ENCODE measurements around the gene TMIE.

TMIE gene

GRCh38 chr3:46662771-46663551 is 38.2 kb upstream of the TMIE start:
- Histone ChIP-seq H3K36me3 (replicated peaks; ENCODE audit: low read depth, low read length) (no peaks in the 10 kb centered on the region), H3K4me3 (ENCODE audit: low read length) (no peak overlapping the region), H3K27me3 (ENCODE audit: low read depth, low read length) (0 out of 2 replicates have a peak, but pooled peaks cover 19% of the 10 kb centered on the region), H2AFZ (ENCODE audit: low read depth, low read length) (no peak overlapping the region), H4K20me1 (ENCODE audit: insufficient read depth, low read length) (no peaks in the 10 kb centered on the region), H3K27ac (ENCODE audit: low read length) (no peak overlapping the region), H3K9me3 (ENCODE audit: insufficient read depth, low read length) (no peaks in the 10 kb centered on the region), H3K79me2 (ENCODE audit: low read length) (no peaks in the 10 kb centered on the region), H3K4me1 (ENCODE audit: low read length) (no peaks in the 10 kb centered on the region), H3K4me2 (ENCODE audit: low read length) (no peak overlapping the region), H3K9ac (ENCODE audit: low read length) (no peak overlapping the region)
- TF ChIP-seq CTCF (IDR thresholded peaks at IDR 0.05; ENCODE audit: low read depth, low read length) (no peak), EZH2phosphoT487 (IDR thresholded peaks at IDR 0.05; ENCODE audit: low read depth) (no peak)

GRCh38 chr3:46663591-46664135 is 37.5 kb upstream of the TMIE start:
- no peak overlapping the region for H3K4me3 ChIP-seq (ENCODE audit: low read length)
- H3K4me1 ChIP-seq (ENCODE audit: low read length) = no peaks in the 10 kb centered on the region
- H3K36me3 ChIP-seq (replicated peaks; ENCODE audit: low read depth, low read length) = no peaks in the 10 kb centered on the region
- no peak overlapping the region for H3K27ac ChIP-seq (ENCODE audit: low read length)
- TF ChIP-seq CTCF (IDR thresholded peaks at IDR 0.05; ENCODE audit: low read depth, low read length) (peak; percentile 59), EZH2phosphoT487 (IDR thresholded peaks at IDR 0.05; ENCODE audit: low read depth) (no peak)
- H4K20me1 ChIP-seq (ENCODE audit: insufficient read depth, low read length) = no peaks in the 10 kb centered on the region
- no peak overlapping the region for H3K4me2 ChIP-seq (ENCODE audit: low read length)
- H2AFZ ChIP-seq (ENCODE audit: low read depth, low read length) = no peak overlapping the region
- H3K27me3 ChIP-seq (ENCODE audit: low read depth, low read length) = 0 out of 2 replicates have a peak, but pooled peaks cover 19% of the 10 kb centered on the region
- no peaks in the 10 kb centered on the region for H3K79me2 ChIP-seq (ENCODE audit: low read length)
- H3K9me3 ChIP-seq (ENCODE audit: insufficient read depth, low read length) = no peaks in the 10 kb centered on the region
- H3K9ac ChIP-seq (ENCODE audit: low read length) = no peak overlapping the region

- no peaks in the 10 kb centered on the region for H3K9me3 ChIP-seq (ENCODE audit: insufficient read depth, low read length)
- H4K20me1 ChIP-seq (ENCODE audit: insufficient read depth, low read length) = no peaks in the 10 kb centered on the region
- no peak overlapping the region for H3K9ac ChIP-seq (ENCODE audit: low read length)
- no peak overlapping the region for H2AFZ ChIP-seq (ENCODE audit: low read depth, low read length)
- no peak overlapping the region for H3K4me2 ChIP-seq (ENCODE audit: low read length)
- 0 out of 2 replicates have a peak, but pooled peaks cover 19% of the 10 kb centered on the region for H3K27me3 ChIP-seq (ENCODE audit: low read depth, low read length)
- H3K27ac ChIP-seq (ENCODE audit: low read length) = no peak overlapping the region
- TF ChIP-seq EZH2phosphoT487 (IDR thresholded peaks at IDR 0.05; ENCODE audit: low read depth) = no peak
- no peaks in the 10 kb centered on the region for H3K4me1 ChIP-seq (ENCODE audit: low read length)
- H3K79me2 ChIP-seq (ENCODE audit: low read length) = no peaks in the 10 kb centered on the region
- H3K4me3 ChIP-seq (ENCODE audit: low read length) = no peak overlapping the region
- H3K36me3 ChIP-seq (replicated peaks; ENCODE audit: low read depth, low read length) = no peaks in the 10 kb centered on the region
These were observed 36.8 kb upstream of the TMIE start for GRCh38 chr3:46664188-46664970.

- TF ChIP-seq EZH2phosphoT487 (IDR thresholded peaks at IDR 0.05; ENCODE audit: low read depth) (no peak), CTCF (IDR thresholded peaks at IDR 0.05; ENCODE audit: low read depth, low read length) (no peak)
- no peak overlapping the region for H3K4me3 ChIP-seq (ENCODE audit: low read length)
- H3K27ac ChIP-seq (ENCODE audit: low read length) = no peak overlapping the region
- no peak overlapping the region for H3K9ac ChIP-seq (ENCODE audit: low read length)
- no peaks in the 10 kb centered on the region for H3K4me1 ChIP-seq (ENCODE audit: low read length)
- H4K20me1 ChIP-seq (ENCODE audit: insufficient read depth, low read length) = no peaks in the 10 kb centered on the region
- no peaks in the 10 kb centered on the region for H3K36me3 ChIP-seq (replicated peaks; ENCODE audit: low read depth, low read length)
- H3K9me3 ChIP-seq (ENCODE audit: insufficient read depth, low read length) = no peaks in the 10 kb centered on the region
- H3K4me2 ChIP-seq (ENCODE audit: low read length) = no peak overlapping the region
- 0 out of 2 replicates have a peak, but pooled peaks cover 19% of the 10 kb centered on the region for H3K27me3 ChIP-seq (ENCODE audit: low read depth, low read length)
- H3K79me2 ChIP-seq (ENCODE audit: low read length) = no peaks in the 10 kb centered on the region
- H2AFZ ChIP-seq (ENCODE audit: low read depth, low read length) = no peak overlapping the region
These were observed 36.0 kb upstream of the TMIE start for GRCh38 chr3:46664971-46665762.
